GM12801 (cell line): Measurements from ENCODE around the gene NDC1.

ENCODE experiments used
- TF ChIP-seq, protein P1 (sequence below): IDR thresholded peaks from one replicate; pipeline ENCODE4 v1.5.1; 2011; ENCODE audit warnings: control low read depth; ENCODE audit not compliant: insufficient read length; ENCODE audit errors: extremely low read depth

NDC1 gene, protein sequence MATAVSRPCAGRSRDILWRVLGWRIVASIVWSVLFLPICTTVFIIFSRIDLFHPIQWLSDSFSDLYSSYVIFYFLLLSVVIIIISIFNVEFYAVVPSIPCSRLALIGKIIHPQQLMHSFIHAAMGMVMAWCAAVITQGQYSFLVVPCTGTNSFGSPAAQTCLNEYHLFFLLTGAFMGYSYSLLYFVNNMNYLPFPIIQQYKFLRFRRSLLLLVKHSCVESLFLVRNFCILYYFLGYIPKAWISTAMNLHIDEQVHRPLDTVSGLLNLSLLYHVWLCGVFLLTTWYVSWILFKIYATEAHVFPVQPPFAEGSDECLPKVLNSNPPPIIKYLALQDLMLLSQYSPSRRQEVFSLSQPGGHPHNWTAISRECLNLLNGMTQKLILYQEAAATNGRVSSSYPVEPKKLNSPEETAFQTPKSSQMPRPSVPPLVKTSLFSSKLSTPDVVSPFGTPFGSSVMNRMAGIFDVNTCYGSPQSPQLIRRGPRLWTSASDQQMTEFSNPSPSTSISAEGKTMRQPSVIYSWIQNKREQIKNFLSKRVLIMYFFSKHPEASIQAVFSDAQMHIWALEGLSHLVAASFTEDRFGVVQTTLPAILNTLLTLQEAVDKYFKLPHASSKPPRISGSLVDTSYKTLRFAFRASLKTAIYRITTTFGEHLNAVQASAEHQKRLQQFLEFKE

DNA sequence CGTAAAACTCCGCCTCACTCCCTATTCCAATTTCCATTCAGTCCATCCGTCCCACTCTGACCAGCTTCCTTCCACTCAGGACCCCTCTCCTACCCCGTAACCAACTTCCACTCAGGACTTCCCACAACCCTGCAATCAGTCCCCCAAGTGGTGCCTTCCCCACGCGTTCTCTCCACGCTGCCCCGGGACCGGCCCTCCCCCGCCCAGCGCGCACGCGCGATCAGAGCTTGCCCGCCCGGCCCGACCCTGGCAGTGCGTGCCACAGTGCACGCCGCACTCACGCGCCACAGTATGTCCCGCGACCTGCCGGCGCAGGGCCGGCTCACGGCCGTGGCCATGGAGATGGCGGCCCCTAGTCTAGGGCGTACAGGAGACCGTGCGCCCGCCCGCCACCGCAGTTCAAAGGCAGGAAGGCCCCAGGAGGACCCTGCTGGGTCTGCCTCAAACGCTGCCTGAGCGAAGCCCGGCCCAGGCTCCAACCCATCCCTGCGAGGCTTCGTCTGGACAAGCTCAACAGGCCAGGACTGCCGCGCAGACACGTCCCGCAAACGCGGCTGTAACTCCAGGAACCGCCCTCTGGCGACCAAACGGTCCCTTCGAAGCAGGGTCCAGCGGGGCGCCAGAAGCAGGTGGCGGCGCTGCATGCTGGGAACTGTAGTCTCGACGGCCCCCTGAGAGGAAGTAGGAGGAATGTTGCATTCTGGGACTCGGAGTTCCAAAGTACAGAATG is at the start of gene NDC1:
NDC1 (minus strand) TSS at position 373 of the 730 bp plus-strand sequence; CDS start at position 338, 35 bp downstream.
- TF ChIP-seq, protein P1, sequence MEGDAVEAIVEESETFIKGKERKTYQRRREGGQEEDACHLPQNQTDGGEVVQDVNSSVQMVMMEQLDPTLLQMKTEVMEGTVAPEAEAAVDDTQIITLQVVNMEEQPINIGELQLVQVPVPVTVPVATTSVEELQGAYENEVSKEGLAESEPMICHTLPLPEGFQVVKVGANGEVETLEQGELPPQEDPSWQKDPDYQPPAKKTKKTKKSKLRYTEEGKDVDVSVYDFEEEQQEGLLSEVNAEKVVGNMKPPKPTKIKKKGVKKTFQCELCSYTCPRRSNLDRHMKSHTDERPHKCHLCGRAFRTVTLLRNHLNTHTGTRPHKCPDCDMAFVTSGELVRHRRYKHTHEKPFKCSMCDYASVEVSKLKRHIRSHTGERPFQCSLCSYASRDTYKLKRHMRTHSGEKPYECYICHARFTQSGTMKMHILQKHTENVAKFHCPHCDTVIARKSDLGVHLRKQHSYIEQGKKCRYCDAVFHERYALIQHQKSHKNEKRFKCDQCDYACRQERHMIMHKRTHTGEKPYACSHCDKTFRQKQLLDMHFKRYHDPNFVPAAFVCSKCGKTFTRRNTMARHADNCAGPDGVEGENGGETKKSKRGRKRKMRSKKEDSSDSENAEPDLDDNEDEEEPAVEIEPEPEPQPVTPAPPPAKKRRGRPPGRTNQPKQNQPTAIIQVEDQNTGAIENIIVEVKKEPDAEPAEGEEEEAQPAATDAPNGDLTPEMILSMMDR, result no peak

GRCh38 chr1:53878492-53879105 is 40.5 kb upstream of the NDC1 start:
- TF ChIP-seq, protein P1, result no peak

GRCh38 chr1:53871773-53872484 is 33.8 kb upstream of the NDC1 start:
- TF ChIP-seq, protein P1, result no peak

GRCh38 chr1:53871221-53871620 is 33.1 kb upstream of the NDC1 start:
- TF ChIP-seq, protein P1, result no peak

DNA sequence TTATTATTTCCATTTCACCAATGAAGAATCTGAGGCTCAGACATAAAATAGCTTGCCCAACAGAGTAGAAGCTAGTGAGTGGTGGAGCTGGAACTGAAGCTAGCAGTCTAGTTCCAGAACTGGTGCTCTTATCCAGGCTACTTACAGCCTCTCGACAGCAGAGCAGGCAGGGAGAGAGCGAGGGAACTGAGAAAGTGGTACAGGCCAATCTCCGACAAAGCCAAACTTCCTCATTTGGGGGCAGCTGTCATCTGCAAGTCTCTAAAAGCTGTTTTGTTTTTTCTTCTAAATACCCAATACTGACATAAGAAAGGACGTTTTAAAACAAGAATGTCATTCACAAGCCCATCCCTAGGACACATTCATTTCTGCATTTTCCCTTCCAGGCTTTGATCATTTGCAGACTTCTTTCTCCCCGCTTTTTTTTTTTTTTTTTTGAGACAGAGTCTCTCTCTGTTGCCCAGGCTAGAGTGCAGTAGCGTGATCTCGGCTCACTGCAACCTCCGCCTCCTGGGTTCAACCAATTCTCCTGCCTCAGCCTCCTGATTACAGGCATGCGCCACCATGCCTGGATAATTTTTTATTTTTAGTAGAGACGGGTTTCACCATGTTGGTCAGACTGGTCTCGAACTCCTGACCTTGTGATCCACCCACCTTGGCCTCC is 31.5 kb upstream of the NDC1 start:
- TF ChIP-seq, protein P1, result no peak

GRCh38 chr1:53868565-53868964 is 30.5 kb upstream of the NDC1 start:
- TF ChIP-seq, protein P1, result no peak
